SK-MEL-5 (cell line): ENCODE results near the gene CMTM4. TPM values are rescaled to one million over a fixed set of nuclear protein-coding genes. Genes with fewer than 3 reads are reported as not detected.
"Not testable (repeated sequence)": the region's sequence is repeated elsewhere in the genome, so short reads cannot be mapped to it uniquely, and the experiment has no call there.

ENCODE experiments used
- DNase-seq: peaks from one replicate; pipeline ENCODE4 v3.0.0-alpha.2; 2016; ENCODE audit warnings: low read depth, low spot score
- in situ Hi-C: cut with HindIII; loops from 2 replicates; pipeline ENCODE4 v1.10.0; 2016; ENCODE audit warnings: low sequenced_read_pairs, high pct_unique_total_duplicates, low pct_unique_long_range_greater_than_20kb
- total RNA-seq: library from RNA; depleted of rRNA; stranded (reverse); fragments of >200 nt; shearing (Covaris generic); gene quantifications from 2 replicates; pipeline ENCODE4 v1.2.3, GENCODE V29; 2014

Gene CMTM4
- total RNA-seq, 1 experiment from 2014 or later: 32.7 TPM

DNA sequence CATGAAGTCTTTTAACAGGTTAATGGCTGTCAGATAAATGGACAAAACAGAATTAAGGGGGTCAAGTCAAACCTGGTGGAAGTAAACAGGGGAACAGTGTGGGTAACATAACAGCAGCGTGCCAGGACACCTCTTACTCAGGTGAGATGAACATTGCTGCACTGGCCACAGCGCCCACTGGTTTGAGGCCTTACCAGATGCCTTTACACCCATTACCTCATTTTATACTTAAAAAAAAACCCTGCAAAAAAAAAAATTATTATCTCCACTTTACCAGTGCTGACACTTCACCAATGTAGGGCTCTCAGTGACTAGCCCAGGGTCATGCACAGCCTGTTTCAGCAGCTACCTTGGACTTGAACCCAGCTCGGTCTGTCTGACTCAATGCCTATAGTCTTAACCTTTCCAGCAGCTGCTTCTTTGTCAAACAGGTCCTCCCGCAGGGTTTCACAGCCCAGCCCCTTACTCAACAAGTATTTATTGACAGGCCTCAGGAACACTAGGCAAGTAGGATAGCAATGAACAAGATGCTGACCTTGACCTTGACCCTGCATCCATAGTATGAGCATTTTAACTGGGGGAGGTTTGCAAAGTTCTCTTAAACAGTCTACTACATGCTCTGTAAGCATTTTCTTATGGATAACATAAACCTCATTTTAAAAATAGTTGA lies 61.9 kb downstream of the CMTM4 start:
- in situ Hi-C loops: no loop called here
- DNase-seq: no peak

DNA sequence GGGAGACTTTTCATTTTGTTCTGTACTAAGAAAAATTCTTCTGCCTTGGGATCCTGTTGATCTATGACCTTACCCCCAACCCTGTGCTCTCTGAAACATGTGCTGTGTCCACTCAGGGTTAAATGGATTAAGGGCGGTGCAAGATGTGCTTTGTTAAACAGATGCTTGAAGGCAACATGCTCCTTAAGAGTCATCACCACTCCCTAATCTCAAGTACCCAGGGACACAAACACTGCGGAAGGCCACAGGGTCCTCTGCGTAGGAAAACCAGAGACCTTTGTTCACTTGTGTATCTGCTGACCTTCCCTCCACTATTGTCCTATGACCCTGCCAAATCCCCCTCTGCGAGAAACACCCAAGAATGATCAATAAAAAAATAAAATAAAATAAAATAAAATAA lies 65.0 kb downstream of the CMTM4 start:
- in situ Hi-C loops, DNase-seq: not testable (repeated sequence)

- DNase-seq, in situ Hi-C loops: not testable (repeated sequence)
Measured at GRCh38 chr16:66630561-66631260, 65.8 kb downstream of the CMTM4 start.

DNA sequence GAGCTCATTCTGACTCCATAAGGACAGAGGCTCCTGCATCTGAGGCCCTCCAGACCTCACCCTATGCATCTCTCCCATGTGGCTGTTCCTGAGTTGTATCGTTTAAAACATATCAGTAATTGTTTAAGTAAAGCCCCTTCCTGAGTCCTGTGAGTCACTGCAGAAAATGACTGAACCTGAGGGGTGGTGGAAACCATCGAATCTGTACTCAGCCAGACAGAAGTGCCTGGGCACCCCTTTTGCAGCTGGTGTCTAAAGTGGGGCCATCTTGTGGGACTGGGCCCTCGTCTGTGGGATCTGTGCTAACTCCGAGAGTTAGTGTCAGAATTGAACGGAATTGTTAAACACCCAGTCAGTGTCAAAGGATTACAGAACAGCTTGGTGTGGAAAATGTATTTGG lies 66.7 kb downstream of the CMTM4 start:
- in situ Hi-C loops: no loop called here

DNA sequence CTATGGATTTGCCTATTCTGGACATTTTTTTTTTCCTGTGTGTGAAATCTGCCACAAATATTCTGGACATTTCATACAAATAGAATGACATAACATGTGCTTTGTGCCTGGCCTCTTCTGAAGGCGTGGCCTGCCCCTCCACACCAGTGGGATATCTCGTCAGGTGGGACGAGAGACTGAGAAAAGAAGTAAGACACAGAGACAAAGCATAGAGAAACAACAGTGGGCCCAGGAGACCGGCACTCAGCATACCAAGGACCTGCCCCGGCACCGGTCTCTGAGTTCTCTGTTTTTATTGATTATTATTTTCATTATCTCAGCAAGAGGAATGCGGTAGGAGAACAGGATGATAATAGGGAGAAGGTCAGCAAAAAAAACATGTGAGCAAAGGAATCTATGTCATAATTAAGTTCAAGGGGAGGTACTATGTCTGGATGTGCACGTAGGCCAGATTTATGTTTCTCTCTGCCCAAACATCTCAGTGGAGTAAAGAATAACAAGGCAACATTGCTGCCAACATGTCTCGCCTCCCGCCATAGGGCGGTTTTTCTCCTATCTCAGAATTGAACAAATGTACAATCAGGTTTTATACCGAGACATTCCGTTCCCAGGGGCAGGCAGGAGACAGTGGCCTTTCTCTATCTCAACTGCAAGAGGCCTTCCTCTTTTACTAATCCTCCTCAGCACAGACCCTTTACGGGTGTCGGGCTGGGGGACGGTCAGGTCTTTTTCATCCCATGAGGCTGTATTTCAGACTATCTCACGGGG lies 68.7 kb downstream of the CMTM4 start:
- DNase-seq, in situ Hi-C loops: not testable (repeated sequence)

More for the DNA sequence above, 66.7 kb downstream of the CMTM4 start:
- no peak for DNase-seq

- in situ Hi-C loops: no loop called here
- no peak for DNase-seq
Measured at GRCh38 chr16:66623755-66624154, 72.8 kb downstream of the CMTM4 start.

DNA sequence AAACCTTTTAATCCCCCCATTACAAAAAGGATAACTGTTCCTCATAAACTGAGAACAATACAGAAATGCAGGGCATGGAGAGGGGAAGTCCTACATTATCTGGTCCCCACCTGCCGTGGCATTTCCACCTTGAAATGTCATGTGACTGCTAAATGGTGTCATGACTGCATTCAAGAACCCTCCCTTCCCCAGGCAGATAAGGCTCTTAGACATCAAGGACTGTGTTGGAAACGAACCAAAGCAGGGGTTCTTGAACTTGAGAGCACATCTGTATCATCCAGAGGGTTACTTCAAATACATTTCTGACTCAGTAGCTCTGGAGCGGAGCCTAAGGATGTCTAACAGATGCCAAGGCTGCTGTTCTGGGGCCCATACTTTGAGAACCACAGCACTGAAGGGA lies 73.7 kb downstream of the CMTM4 start:
- in situ Hi-C loops: no loop called here
- no peak for DNase-seq

DNA sequence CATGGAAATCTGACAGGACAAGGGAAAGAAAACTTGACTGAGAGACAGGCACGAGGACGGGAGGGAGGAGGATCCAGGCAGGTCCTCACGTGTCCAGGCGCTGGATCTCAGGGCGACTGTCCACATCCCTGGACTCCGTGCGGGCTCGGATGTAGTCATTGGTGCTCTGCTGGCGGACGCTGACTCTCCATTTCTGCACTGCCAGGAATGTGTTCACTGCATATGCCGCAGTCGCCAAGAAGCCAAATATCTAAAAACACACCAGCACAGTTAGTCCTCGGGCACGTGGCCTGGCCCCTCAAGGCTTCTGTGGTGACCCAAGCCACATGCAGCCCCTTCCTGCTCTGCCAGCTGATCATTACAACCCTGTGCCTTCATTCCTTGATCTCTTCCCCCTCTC lies 74.6 kb downstream of the CMTM4 start:
- DNase-seq: no peak
- in situ Hi-C loops: no loop called here

DNA sequence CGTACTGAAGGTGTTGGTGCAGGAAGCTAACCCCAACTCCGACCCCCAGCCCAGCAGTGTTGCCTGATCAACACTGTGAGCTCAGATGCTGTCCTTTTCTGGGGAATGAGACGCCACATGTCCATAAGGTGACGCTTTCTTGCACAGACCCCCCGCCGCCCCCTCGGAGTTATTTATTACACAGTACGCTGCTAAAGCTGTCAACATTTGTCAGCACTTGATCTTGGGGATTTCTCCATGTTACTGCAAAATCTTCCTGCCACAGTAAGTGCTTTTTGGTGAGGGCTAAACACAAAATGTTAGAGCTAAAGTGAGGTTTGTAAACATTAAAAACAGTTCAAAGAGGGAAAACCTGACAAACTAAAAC lies 76.1 kb downstream of the CMTM4 start:
- in situ Hi-C loops: no loop called here

DNA sequence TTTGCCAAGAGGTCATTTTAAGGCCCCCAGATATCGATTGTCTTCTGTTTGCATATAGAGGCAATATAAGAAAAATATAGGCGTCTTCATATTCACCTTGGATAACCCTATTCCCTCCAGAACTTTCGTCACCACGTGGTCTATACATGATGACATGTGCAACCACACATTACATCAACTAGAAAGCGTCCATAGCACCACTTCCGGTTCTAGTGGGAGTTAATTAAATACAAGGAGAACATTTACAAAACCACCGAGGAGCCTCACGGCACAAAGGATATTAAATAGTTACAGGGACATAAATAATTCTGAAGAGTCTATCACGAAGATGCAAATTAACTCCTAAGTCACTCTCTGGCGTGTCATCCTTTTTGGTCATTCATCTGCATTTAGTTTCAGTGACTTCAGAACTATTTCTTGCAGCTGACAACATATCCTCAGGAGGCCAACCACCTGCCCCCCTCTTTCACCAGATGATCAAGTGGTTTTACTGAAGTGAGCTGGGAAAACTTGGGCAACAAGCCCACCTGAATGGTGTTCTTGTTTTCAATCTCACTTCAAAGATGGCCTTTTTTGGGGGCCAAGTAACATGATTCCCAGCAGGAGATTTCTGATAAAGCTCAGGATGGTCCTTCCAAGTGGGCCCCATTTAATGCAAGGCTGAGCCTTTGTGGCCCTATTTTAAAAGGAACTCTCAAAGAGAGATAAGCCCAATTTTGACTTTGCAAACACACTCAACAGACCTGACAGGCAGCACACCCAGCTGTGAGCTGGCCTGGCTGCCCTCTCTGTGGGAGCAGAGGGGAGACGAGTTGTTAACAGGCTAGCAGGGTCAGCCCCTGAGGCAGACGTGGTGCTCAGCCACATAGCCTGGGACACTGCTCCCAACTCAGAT lies 76.8 kb downstream of the CMTM4 start:
- in situ Hi-C loops: no loop called here
- no peak for DNase-seq

More for the DNA sequence above, 76.1 kb downstream of the CMTM4 start:
- DNase-seq: no peak

DNA sequence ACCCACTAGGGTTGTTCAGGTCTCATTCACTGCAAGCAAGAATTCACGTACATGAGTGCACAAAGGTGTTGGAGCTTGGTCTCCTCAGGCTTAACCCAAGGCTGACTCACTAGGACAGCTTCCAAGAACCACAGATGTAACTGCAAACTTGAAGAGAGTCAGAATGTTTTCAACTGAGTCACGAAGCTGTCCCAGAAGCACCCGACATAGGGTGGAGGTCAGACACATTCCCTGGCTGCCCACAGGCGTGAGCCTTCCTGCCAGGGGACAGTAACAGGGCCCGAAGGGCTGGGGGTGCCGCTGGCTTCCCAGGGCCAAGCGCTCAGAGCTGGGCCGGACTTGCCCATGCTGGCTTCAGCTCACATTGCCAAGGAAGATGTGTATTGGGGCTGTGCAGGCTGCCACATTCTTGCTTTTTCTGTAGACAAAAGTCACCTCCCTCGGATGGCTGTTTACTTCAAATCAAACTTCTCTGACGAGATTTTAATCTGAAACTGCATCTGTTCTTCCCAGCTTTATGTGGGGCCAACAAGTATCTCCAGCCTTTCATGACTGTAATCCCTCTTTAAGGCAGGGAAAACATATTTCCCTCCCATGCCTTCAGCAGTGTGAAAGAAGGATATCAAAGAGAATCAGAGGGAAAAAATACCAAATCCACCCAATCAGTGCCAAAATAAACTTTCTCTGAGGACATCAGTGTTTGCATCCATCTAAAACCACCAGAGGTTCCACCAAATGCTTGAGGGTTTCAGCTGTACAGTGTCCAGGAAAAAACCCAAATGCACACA lies 77.8 kb downstream of the CMTM4 start:
- in situ Hi-C loops: no loop called here
- no peak for DNase-seq

- in situ Hi-C loops: no loop called here
- no peak for DNase-seq
Measured at GRCh38 chr16:66617728-66618127, 78.8 kb downstream of the CMTM4 start.

DNA sequence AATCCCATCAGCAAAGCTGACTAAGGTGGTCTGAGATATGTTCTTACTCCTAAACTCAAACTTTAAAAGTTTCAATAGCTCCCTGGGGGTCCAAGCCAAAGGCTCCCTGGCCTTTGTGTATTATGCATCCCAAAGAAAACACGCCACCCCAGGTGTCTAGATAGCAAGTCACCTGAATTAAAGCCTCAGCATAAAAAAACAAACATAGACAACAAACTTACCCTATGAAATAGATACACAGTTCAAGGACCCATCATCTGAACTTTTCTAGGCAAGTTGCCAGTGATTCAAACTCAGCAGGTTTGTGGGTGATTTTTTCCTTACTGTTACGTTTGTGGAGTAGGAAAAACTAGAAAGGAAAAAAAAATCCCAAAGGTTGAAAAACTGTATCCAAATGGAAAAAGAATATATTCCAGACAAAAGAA lies 79.5 kb downstream of the CMTM4 start:
- in situ Hi-C loops: no loop called here
- no peak for DNase-seq

GRCh38 chr16:66616592-66616991 lies 80.0 kb downstream of the CMTM4 start:
- no peak for DNase-seq
- in situ Hi-C loops: no loop called here

DNA sequence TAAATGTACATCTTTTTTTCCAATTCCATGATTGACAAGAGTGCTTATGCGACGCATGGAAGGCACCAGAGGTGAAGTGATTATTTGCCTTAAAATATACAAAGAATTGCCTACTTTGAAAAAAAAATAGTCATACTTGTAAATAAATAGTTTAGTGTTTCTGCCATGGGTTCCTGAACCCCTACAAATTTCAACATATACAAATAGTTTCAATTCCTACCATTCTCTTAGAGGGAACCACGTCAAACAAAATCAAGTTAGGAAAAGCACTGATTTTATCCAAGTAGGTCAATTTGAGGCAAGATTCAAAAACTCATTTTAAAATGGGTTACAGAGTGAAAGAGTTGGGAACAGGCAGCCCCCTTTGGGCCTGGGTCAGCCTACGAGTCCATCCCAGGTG lies 80.4 kb downstream of the CMTM4 start:
- in situ Hi-C loops: no loop called here
- no peak for DNase-seq

GRCh38 chr16:66614161-66614802 lies 82.3 kb downstream of the CMTM4 start:
- DNase-seq: no peak
- in situ Hi-C loops: no loop called here

DNA sequence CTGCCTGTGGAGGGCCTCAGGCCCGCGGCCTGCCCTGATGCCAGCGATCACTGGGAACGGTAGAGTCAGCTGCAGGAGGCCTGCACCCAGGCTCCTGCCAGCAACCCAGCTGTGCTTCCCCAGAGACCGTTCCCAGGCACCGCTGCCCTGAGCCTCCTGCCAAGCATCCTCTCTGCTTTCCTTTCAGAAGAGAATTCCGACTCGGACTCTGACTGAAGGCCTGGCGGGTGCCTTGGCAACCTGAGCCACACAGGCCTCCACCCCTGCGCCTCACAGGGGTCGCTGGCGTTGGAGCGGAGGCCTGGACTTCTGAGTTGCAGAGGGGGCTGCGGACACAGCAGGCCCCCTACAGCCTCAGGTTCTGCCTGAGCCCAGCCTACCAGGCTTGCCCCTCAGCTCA lies 84.1 kb downstream of the CMTM4 start:
- in situ Hi-C loops: no loop called here
- no peak for DNase-seq
